HG03066 (cell line): ENCODE results near the gene MDM1.

Experiments used
- ATAC-seq: cut with Tn5 transposase; IDR thresholded peaks from one replicate; pipeline ENCODE4 v1.9.1; 2021; ENCODE audit warnings: low read depth; ENCODE audit not compliant: unreplicated experiment

MDM1 gene

GRCh38 chr12:68331869-68332727 lies at the start of gene MDM1:
Gene MDM1 (minus strand): TSS chr12:68332362. CDS start chr12:68332245, 117 bp downstream.
- ATAC-seq = peak; percentile 99

- no peak for ATAC-seq
Observed at GRCh38 chr12:68381476-68382219, 49.5 kb upstream of the MDM1 start.

GRCh38 chr12:68378872-68379606 lies 46.9 kb upstream of the MDM1 start:
- no peak for ATAC-seq

GRCh38 chr12:68377881-68378280 lies 45.7 kb upstream of the MDM1 start:
- no peak for ATAC-seq

GRCh38 chr12:68376901-68377300 lies 44.7 kb upstream of the MDM1 start:
- ATAC-seq = no peak

- ATAC-seq = no peak
Observed at GRCh38 chr12:68375756-68376695, 43.9 kb upstream of the MDM1 start.

- ATAC-seq = peak; percentile 91
Observed at GRCh38 chr12:68374307-68374982, 42.3 kb upstream of the MDM1 start.

GRCh38 chr12:68370667-68371066 lies 38.5 kb upstream of the MDM1 start:
- ATAC-seq = no peak

- no peak for ATAC-seq
Observed at GRCh38 chr12:68370006-68370590, 37.9 kb upstream of the MDM1 start.

- ATAC-seq = no peak
Observed at GRCh38 chr12:68368327-68368726, 36.2 kb upstream of the MDM1 start.

GRCh38 chr12:68367903-68368302 lies 35.7 kb upstream of the MDM1 start:
- no peak for ATAC-seq

GRCh38 chr12:68367116-68367515 lies 35.0 kb upstream of the MDM1 start:
- ATAC-seq = no peak

- peak; percentile 78 for ATAC-seq
Observed at GRCh38 chr12:68364893-68365725, 32.9 kb upstream of the MDM1 start.

GRCh38 chr12:68364328-68364727 lies 32.2 kb upstream of the MDM1 start:
- no peak for ATAC-seq

GRCh38 chr12:68361953-68362352 lies 29.8 kb upstream of the MDM1 start:
- ATAC-seq = no peak

- no peak for ATAC-seq
Observed at GRCh38 chr12:68359674-68360073, 27.5 kb upstream of the MDM1 start.

GRCh38 chr12:68358532-68359485 lies 26.6 kb upstream of the MDM1 start:
- peak; percentile 90 for ATAC-seq
